Skeletal muscle tissue (tissue), 4 donors: Measurements from ENCODE around the gene HSP90B1. TPM values are rescaled to one million over a fixed set of nuclear protein-coding genes. Genes with fewer than 3 reads are reported as not detected.

Source experiments
- H3K27ac ChIP-seq: one replicate; pipeline ENCODE4 v1.7.0; 2013; ENCODE audit warnings: mild to moderate bottlenecking, low read depth, low read length, inconsistent platforms
- H3K27me3 ChIP-seq, 3 donors: one replicate each; pipeline ENCODE4 v1.7.0; 2013; ENCODE audit warnings: low read length in 3 of 3; ENCODE audit not compliant: control insufficient read depth in 3 of 3, insufficient read depth in 3 of 3
- H3K36me3 ChIP-seq, 3 donors: one replicate each; pipeline ENCODE4 v1.7.0; 2013; ENCODE audit warnings: low read length in 3 of 3; ENCODE audit not compliant: control insufficient read depth in 3 of 3, insufficient read depth in 3 of 3
- H3K4me1 ChIP-seq, 3 donors: one replicate each; pipeline ENCODE4 v1.7.0; 2013; ENCODE audit warnings: low read length in 3 of 3, mild to moderate bottlenecking in 3 of 3; ENCODE audit not compliant: control insufficient read depth in 3 of 3, insufficient read depth in 3 of 3
- H3K4me3 ChIP-seq, 3 donors: one replicate each; pipeline ENCODE4 v1.7.0; 2013; ENCODE audit warnings: low read length in 3 of 3
- H3K9ac ChIP-seq, 3 donors: one replicate each; pipeline ENCODE4 v1.7.0; 2013; ENCODE audit warnings: low read length in 3 of 3, mild to moderate bottlenecking in 3 of 3, moderate library complexity in 2 of 3, low read depth in 1 of 3
- H3K9me3 ChIP-seq, 3 donors: one replicate each; pipeline ENCODE4 v1.7.0; 2013; ENCODE audit warnings: low read length in 3 of 3; ENCODE audit not compliant: control insufficient read depth in 3 of 3
- total RNA-seq: library from RNA; depleted of rRNA; stranded (reverse); fragments of >200 nt; gene quantifications from one replicate; pipeline ENCODE4 v1.2.3, GENCODE V29; 2014
- donor health status: Osteomylitis.

HSP90B1 gene
- 216 TPM for total RNA-seq

DNA sequence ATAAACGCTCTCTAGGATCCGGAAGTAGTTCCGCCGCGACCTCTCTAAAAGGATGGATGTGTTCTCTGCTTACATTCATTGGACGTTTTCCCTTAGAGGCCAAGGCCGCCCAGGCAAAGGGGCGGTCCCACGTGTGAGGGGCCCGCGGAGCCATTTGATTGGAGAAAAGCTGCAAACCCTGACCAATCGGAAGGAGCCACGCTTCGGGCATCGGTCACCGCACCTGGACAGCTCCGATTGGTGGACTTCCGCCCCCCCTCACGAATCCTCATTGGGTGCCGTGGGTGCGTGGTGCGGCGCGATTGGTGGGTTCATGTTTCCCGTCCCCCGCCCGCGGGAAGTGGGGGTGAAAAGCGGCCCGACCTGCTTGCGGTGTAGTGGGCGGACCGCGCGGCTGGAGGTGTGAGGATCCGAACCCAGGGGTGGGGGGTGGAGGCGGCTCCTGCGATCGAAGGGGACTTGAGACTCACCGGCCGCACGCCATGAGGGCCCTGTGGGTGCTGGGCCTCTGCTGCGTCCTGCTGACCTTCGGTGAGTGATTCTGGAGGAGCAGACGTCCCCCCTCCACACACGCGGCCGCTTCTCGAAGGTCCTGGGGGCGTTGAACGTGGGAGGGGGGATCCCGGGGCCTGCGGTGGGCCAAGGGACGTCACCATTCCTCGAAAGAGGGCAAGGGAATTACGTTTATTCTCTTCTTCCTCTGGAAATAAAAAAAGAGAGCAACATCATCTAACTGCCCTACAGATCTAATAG is at the start of gene HSP90B1:
Gene HSP90B1 (plus strand): TSS at position 377 of the 753 bp plus-strand sequence. CDS start 106 bp downstream, at position 483.
- peaks cover 42 to 49% (median 44%) of the 10 kb centered on the region in 3 donors for H3K4me1 ChIP-seq
- H3K36me3 ChIP-seq = peaks cover 11 to 22% (median 20%) of the 10 kb centered on the region in 3 donors
- H3K9ac ChIP-seq = peak within 1 kb of the TSS; percentile 85 to 93 (median 86)
- H3K9me3 ChIP-seq = no peaks in the 10 kb centered on the region
- H3K27ac ChIP-seq = peak within 1 kb of the TSS; percentile 94
- H3K27me3 ChIP-seq = no peaks in the 10 kb centered on the region
- H3K4me3 ChIP-seq = peak within 1 kb of the TSS; percentile 83 to 88 (median 88)

DNA sequence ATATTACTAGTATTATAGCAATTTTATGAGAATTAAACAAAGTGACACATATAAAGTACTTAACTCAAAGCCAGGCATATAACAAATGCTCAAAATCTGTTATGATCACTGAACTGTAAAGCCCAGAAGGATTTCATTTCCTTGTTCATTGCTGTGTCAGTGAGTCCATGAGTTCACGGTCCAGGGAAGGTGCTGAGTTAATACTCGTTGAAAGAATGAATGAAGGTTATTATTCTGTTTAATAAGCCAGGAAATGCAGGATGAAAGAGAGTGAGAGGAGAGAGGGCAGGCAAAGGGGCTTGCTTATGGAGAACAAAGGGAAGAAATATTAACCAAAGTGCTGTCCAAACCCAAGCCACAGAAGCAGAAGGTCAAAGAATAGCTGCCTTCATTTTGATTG is 48.9 kb upstream of the HSP90B1 start:
- Histone ChIP-seq H3K4me3 (no peak overlapping the region), H3K27me3 (no peaks in the 10 kb centered on the region), H3K4me1 (no peaks in the 10 kb centered on the region), H3K27ac (no peak overlapping the region), H3K9ac (no peak overlapping the region), H3K36me3 (no peaks in the 10 kb centered on the region), H3K9me3 (no peaks in the 10 kb centered on the region)

DNA sequence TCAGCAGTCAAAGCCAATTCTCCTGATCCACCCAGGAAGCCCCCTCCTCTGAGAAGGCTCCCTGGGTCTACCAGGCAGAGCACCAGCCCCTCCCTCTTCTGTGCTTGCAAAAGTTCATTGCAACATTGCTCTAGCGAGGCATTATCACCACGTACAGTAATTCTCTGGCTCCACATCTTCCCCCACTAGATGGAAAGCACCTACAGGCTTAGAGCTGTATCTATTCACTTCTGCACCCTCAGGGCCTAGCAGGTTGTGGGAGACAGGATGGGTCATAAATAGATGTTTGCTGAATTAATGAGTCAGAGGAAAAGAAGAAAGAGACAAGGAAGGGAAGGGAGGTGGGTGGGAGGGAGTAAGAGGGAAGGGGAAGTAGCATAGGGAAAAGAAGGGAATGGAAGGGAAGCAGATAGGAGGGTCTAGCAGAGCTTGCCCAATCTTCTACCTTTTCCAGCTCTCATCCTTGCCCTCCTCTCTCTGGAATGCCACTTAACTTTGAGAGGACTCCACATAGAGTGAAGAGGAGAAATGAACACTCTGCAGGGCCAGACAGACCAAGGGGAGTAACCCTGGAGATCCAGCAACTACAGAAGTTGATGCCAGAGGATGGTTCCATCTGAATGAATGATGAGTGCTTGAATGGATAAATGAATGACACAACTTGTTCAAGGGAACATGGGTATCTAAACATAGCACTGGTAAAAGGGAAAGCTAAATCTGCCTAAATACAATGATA is 47.2 kb upstream of the HSP90B1 start:
- H3K4me3 ChIP-seq = no peak overlapping the region
- H3K27ac ChIP-seq = no peak overlapping the region
- H3K4me1 ChIP-seq = no peaks in the 10 kb centered on the region
- H3K9me3 ChIP-seq = no peaks in the 10 kb centered on the region
- no peaks in the 10 kb centered on the region for H3K27me3 ChIP-seq
- no peak overlapping the region for H3K9ac ChIP-seq
- no peaks in the 10 kb centered on the region for H3K36me3 ChIP-seq

GRCh38 chr12:103883908-103884307 is 46.3 kb upstream of the HSP90B1 start:
- H3K9me3 ChIP-seq = no peaks in the 10 kb centered on the region
- no peak overlapping the region for H3K27ac ChIP-seq
- H3K36me3 ChIP-seq = no peaks in the 10 kb centered on the region
- H3K4me3 ChIP-seq = no peak overlapping the region
- peak overlapping the region in 1 of 3 donors; percentile 15 for H3K9ac ChIP-seq
- no peaks in the 10 kb centered on the region for H3K4me1 ChIP-seq
- H3K27me3 ChIP-seq = no peaks in the 10 kb centered on the region

DNA sequence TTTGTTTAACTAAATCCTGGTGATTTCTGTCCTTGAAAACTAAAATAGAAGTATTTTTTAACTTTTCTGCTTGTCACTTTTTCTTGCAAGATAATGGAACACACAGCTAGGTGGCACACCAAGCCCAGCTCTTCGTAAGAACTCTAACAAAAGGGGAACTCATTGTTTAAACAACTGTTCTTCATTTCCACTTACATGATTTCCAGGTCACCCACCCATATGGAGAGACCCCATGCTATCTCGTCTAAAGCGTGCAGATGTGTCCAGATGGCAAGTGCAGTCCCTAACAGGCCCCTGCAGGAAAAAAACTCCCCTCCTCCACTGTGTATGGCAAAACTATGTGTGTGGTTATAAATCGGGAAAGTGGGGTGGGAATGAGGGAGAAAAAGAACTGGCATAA is 45.9 kb upstream of the HSP90B1 start:
- no peaks in the 10 kb centered on the region for H3K27me3 ChIP-seq
- H3K9me3 ChIP-seq = no peaks in the 10 kb centered on the region
- H3K9ac ChIP-seq = peak overlapping the region in 1 of 3 donors; percentile 15
- no peak overlapping the region for H3K27ac ChIP-seq
- no peaks in the 10 kb centered on the region for H3K4me1 ChIP-seq
- no peak overlapping the region for H3K4me3 ChIP-seq
- no peaks in the 10 kb centered on the region for H3K36me3 ChIP-seq

DNA sequence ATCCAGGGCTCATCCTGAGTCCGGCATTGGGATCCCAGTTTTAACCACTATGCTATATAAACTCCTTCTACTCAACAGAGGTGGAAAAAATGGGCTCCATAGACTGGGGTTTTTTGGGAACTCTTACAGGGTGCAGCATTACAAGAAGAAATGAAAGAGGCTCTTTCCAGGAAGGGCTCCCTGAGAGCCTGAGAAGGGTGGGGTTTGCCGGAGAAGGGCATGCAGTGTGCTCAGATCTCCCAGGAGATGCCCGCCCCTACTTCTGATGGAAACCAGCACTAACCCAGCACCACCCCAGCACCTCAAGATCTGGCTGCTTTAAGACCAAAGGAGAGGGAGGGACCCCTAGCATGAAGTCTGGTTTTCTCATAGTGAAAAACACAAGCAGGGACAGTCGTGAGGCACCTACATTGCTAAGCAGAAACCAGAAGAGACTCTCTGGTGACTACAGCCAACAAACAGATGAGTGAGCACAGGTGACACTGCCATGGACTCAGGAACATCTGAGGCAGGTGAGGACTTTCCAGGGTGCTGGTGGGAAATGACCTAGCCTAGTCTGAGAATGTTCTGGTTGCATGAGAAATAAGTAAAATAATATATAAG is 43.9 kb upstream of the HSP90B1 start:
- Histone ChIP-seq H3K4me1 (no peaks in the 10 kb centered on the region), H3K27ac (no peak overlapping the region), H3K27me3 (no peaks in the 10 kb centered on the region)

DNA sequence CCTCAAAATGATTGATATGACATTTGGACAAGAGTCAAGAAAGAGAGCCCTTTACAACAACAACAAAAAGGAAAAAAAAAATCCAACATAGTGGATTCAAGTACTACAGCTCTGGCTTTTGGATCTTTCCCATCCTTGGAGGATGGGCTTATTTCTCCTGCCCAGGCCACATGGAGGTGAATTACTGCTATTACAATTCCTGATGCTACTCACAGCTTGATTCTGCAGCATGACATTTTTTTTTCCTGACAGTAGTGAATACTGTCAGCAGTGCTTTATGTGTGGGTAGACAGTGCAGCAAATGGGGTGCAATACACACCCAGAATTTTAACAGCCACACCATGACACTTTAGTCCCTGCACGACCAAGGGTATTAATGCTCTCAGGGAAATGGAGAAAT is 42.5 kb upstream of the HSP90B1 start:
- Histone ChIP-seq H3K4me1 (no peaks in the 10 kb centered on the region), H3K27ac (no peak overlapping the region), H3K4me3 (no peak overlapping the region), H3K9ac (no peak overlapping the region), H3K27me3 (no peaks in the 10 kb centered on the region), H3K36me3 (no peaks in the 10 kb centered on the region), H3K9me3 (no peaks in the 10 kb centered on the region)

More for the DNA sequence above, 43.9 kb upstream of the HSP90B1 start:
- no peak overlapping the region for H3K4me3 ChIP-seq
- no peak overlapping the region for H3K9ac ChIP-seq
- no peaks in the 10 kb centered on the region for H3K36me3 ChIP-seq
- H3K9me3 ChIP-seq = no peaks in the 10 kb centered on the region

GRCh38 chr12:103897316-103897715 is 32.9 kb upstream of the HSP90B1 start:
- no peak overlapping the region for H3K9ac ChIP-seq
- H3K27me3 ChIP-seq = no peaks in the 10 kb centered on the region
- no peaks in the 10 kb centered on the region for H3K36me3 ChIP-seq
- no peaks in the 10 kb centered on the region for H3K9me3 ChIP-seq
- H3K27ac ChIP-seq = no peak overlapping the region
- no peak overlapping the region for H3K4me3 ChIP-seq
- no peaks in the 10 kb centered on the region for H3K4me1 ChIP-seq

DNA sequence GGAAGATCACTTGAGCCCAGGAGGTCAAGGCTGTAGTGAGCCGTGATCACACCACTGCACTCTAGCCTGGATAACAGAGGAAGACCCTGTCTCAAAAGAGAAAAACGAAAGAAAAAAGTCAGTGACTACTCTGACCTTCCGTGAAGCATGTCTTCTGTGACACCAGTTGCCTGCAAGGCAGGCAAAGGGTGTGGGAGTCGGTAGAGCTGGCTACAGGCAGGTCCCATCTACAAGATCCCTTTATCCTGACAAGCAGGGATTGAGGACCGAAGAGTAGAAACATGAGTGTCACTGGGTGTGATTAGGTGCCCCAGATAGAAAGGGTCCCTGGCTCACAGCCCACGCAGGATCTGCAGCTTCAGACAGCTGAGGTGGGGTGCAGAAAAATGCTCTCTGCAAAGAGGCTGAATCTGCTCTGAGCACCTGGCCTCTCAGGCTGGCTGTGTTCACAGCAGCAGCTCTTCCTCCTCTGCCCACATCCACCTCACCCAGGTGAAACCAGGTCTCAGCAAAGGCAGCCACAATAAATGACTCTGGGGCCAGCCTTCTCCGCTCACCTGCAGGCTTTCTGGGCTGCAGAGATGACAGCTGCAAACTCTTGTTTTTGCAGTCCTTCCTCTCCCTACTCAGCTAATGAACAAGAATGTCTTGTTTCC is 28.6 kb upstream of the HSP90B1 start:
- Histone ChIP-seq H3K4me3 (no peak overlapping the region), H3K4me1 (no peaks in the 10 kb centered on the region), H3K27ac (no peak overlapping the region), H3K9me3 (no peaks in the 10 kb centered on the region), H3K9ac (no peak overlapping the region), H3K27me3 (peaks cover 0 to 3% (median 0%) of the 10 kb centered on the region in 3 donors), H3K36me3 (no peaks in the 10 kb centered on the region)
